DMS153 (cell line): ENCODE data around the gene NXN.
"Not testable (repeated sequence)": the region's sequence is repeated elsewhere in the genome, so short reads cannot be mapped to it uniquely, and the experiment has no call there.

Experiments
- DNase-seq: peaks from one replicate; lab custom pipeline; 2025; lab: John Stamatoyannopoulos, UW

The NXN gene

DNA sequence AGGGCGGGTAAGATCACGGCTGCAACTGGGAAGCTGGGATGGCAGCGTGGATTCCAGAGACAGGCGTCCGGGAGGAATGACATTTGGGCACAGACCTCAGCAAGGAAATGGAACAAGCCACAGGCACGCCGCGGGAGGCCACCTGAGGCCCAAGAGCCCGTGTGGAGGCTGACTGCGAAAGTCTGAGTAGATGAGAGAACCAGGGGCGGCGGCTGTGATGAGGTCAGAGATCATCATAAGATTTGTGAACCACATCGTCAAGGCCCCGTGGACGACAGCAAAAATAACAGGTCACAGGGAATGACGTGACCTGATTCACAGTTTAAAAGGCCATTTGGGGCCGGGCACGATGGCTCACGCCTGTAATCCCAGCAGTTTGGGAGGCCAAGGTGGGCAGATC is 149.2 kb downstream of the NXN start:
- DNase-seq: no peak

DNA sequence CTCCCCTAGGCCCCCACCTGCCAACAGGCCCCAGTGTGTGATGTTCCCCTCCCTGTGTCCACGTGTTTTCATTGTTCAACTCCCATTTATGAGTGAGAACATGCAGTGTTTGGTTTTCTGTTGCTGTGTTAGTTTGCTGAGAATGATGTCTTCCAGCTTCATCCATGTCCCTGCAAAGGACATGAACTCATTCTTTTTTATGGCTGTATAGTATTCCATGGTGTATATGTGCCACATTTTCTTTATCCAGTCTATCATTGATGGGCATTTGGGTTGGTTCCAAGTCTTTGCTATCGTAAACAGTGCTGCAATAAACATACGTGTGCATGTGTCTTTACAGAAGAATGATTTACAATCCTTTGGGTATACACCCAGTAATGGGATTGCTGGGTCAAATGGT is 150.0 kb downstream of the NXN start:
- DNase-seq: not testable (repeated sequence)

DNA sequence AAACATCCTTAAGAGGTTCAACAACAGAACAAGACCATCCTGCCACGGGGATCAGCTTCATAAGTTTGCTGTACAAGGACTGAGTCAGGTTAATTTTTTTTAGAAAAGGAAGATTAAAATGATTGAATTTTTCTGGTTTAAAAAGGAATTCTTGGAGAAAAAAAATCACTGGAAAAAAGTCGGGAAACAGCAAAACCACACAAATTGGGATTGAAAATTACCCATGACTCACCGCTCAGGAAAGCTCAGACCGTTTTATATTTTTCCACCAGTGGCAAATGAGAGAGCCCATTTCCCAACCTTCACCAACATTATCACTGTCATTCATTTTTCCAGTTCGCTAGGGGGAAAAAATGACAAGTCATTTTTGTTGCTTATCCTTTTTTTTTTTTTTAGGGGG is 150.8 kb downstream of the NXN start:
- DNase-seq: no peak

DNA sequence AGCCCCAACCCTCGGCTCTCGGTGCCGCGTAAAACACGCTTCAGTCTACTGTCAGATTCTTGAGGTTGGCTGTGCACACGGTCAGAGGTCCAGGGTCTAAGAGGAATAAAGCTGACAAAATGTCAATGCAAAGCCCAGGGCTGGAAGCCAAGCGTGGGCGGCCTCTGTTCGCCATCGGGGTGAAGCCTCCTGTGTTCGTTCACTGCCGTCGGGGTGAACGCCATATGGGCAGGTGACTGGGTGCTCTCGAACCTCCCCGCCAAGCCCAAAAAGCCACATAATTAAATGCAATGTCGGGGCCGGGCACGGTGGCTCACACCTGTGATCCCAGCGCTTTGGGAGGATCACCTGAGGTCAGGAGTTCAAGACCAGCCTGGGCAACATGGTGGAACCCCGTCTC is 152.8 kb downstream of the NXN start:
- no peak for DNase-seq

DNA sequence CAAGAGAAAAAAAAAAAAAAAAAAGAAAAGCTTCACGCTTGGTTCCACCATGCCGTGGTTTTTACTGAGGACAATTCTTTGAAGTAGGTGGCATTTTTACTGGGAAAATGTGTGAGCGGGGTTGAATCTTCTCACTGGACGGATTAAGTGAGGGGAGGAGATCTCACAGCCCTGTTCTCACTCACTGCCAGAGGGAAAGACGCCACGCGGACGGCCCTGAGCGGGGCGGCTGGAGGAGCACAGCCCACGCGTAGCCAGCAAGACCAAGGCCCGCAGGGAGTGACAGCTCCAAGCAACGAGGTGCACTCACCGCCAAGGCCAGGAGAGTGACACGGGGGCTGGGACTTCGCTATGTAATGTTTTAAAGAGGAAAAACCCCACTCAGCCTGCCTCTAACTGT is 154.4 kb downstream of the NXN start:
- no peak for DNase-seq

DNA sequence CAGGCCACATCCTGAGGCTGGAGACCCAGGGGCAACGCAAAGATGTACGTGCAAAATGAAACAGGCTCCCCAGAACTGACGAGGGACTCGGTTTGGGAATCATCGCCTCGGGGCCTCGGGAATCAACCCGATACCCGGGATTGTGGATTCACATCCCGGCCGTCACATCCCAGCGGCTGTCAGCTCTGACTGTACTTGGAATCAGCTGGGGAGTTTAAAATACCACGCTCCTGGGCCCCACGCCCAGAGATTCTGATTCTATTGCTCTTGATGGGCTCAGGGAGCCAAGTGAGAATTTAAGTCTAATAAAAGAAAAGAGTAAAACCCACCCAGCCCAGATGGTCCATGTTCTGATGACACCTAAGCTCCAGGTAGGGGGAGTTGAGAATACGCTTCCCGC is 155.2 kb downstream of the NXN start:
- DNase-seq: no peak

DNA sequence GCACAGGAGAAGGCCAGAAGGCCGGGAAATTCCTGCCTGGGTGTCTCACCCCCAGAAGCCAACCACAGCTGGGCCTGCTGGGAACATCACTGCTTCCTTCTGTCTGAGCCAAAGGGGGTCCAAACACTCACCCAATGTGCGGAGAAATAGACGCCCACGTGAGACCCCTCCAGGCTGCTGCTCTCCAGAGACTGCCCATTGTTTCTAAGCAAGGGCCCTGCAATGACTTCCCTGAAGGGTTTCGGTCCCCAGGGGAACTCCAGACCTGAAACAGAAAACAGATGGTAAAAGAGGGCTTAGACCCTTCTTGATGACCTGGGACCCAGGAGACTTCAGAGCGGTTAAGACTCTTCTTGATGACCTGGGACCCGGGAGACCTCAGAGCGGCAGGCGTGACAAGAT is 156.1 kb downstream of the NXN start:
- no peak for DNase-seq

DNA sequence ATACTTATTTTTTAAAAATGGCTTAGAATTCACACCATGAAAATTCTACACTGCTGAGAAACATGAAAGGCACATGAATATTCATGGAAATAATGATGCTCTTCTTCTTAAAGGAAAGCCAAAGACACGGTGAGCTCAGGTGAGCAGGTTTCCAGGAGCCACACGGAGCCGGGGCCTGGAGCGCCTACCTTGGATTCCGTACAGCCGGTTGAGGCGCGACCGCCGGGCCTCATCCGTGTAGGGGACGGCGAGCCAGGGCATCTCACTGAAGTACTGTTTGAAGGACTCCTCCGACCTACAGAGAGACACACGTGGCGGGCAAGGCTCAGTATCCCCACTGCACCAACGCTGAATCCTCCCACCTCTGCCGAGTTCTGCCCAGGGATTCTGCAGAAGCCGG is 160.3 kb downstream of the NXN start:
- no peak for DNase-seq

DNA sequence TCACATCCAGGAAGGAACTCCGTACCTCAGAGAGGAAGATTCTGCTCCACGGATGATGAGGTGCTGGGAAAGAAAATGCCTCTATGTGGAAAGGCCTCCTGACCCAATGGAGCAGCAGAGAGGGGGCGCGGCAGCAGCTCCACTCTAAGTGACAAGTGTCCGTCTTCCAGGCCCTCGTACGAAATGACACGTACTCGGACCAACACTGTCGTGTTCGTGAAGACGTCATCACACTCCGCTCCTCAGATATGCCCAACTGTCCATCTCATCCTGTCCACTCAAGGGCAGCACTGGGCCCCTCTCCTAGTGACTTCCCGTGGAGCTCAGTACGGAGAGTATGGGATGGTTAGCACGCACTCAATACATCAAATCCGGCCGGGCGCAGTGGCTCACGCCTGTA is 165.2 kb downstream of the NXN start:
- DNase-seq: no peak

DNA sequence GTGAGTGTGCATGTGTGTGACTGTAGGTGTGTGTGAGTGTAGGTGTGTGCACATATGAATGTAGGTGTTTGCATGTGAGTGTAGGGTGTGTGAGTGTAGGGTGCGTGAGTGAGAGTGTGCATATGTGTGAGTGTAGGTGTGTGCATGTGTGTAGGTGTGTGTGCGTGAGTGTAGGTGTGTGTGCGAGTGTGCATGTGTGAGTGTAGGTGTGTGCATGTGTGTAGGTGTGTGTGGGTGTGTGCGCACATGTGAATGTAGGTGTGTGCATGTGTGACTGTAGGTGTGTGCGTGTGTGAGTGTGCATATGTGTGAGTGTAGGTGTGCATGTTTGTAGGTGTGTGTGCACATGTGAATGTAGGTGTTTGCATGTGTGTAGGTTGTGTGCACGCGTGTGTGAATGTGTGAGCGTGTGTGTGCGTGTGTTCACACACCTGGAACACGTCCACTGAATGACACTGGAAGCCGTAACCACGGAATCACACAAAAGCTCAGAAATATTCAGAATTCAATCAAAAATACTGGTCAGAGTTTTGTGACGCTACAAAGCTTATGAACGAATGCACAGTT is 166.9 kb downstream of the NXN start:
- DNase-seq: no peak

DNA sequence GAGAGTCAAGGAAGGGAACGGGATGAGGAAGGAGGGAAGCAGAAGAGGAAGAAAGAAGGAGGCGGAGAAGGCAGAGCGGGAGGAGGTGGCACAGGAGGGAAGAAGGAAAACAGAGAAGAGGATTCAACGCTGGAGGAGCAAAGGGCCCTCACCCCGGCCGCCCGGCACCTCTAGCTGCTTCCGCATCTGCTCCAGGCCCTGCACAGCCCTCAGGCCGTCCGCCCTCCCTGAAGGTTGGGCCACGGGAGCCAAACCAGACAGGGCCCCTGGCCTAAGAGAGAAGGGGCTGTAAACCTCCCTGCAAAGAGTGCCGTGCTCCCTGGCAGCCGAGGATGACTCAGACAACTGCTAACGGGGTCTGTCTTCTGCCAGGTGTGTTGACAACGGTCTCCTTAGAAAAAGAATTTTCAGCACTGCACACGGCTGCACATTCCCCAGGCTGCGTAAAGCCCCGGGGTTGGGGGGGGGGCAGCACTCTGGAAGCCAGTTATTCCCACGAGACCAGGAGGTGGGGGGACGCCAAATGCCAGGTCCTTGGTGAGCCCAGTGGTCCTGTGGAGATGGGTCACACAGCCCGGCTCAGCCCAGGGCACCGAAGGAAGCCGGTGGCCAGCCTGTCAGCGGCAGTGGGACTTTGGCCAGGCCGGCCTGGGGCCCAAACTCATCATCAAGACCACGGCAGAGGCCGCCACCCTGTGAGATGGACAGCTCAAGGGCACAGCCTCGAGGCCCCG is 168.4 kb downstream of the NXN start:
- no peak for DNase-seq

DNA sequence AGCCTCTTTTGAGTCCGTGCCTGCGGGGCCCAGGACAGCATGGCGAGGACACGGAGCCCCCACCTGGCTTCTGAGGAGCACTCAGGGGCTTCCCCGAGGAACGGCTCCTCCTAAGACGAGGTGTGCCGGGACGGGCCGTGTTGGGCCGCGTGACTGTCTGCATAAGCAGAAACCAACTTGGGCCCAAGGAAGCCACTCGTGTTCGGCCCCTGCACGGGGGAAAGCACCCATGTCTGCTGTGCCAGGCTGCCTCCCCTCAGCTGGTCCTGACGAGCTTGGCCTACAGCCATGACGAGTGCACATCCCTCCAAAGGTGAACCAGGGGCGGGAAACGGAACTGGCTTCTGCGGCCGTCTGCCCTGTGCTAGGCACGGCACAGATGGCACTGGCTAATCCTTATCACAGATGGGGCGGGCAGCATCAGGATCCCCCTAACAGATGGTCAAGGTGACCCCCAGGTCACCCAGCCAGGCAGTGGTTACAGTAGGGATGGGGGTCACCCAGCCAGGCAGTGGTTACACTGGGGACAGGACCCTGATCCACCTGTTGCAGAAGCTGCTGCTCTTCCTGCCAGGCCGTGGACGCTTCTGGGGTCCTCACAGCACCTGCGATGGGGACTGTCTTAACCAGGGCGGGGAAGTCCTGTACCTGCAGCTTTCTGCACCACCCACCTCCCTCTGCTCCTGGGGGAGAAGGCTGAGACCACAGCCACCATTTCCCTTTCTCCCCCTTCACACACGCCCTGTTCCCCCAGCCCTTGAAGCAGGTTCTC is 171.9 kb downstream of the NXN start:
- no peak for DNase-seq

DNA sequence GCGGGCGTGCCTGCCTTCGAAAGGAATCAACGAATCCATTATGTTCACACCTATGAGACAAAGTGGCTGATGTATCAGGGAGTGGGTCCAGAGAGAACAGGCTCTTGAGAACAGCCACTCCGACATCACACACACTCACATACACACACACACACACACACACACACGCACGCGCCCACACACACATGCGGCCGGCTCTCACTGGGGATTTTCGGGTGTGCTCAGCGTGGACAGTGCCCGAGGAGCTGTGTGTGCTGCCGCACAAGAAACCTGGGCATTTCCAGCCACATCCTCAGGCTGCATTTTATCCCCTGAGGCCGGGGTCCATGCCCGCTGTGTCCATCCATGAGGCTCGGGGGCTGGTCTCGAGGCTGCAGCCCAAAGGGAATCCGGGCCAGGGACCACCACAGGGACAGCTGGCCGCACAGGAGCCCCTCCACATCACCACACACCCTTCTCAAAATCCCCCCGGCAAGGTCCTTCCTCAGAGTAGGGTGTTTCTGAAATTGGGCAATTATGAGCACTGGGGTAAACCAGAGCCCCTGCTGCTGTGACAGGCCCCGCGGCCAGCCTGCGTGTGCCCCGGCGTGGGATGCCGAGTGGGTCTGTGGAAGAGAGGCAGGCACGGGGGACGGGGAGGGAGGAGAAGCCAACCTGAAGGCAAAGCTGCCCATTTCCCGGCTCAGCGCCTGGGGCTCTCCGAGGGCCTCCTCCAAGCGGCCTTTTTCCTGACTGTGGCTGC is 172.6 kb downstream of the NXN start:
- no peak for DNase-seq

DNA sequence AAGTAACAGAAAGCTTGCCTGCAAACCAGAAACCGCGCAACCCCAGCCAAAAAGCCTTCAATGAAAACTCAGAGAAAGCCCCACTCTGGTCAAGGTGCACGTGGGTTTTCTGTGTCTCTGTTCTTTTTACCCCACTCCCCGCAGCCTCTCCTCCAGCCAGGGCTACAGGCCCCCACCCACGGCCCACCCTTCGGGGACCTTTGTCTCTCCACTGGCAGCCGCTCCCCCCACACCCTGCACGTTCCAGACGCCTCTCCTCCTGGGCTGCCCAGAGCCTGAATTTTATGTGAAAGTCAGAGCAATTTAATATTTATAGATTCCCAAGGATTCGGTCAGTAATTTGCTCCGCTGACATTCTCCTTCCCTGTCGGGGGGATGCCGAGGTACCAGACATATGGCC is 173.2 kb downstream of the NXN start:
- no peak for DNase-seq

DNA sequence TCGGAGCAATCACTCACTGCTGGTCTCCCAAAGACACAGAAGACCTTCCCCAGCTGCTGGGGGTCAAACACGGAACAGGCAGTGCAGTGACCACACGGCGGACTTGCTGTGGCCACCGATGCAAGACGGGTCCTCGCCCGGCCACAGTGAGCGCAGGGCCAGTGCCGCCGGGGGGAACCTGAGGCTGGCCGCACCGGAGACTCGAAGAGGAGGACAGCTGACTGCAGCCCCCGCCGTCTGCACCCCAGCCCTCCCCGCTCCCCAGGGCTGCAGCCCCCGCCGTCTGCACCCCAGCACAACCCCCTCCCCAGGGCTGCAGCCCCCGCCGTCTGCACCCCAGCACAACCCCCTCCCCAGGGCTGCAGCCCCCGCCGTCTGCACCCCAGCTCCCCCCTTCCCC is 173.7 kb downstream of the NXN start:
- DNase-seq: not testable (repeated sequence)

DNA sequence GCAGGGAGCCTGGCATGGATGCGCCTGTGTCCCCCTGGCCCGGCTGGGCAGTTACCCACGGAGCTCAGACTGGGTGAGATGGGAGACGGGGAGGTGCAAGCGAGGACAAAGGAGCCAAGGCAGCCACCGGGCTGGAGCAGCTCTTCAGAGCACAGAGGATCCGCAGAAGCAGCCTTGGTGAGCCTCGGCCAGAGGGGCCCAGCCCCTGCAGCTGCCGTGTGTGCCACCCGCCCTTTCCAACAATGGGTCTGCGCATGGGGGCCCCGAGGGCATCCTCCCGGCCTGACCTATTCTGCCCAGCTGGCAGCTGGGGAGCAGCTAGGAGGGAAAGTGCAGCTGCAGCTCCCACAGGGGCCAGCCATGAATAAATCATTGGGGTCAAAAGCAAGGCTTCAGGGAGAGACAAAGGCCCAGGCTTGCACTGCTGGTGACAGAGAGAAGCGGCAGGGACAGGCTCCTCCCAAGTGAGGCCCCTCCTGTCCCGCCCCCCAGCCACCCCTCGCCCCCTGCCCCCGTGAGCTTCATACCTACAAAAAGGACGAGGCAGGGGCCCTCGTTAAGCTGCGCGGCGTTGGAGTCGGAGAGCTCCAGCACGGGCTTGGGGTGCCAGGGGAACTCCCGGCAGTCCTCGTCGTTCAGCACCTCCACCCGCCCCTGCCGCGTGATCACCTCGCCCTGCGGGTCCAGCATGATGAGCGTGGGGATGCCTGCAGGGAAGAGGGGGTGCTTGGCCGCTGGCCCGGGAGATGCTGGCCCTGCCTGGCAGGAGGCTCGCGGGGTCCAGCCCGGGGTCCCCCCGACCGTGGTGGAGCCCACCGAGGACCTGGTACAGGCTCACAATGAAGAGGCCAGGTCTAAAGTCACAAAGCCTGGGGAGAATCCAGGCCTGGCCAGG is 174.8 kb downstream of the NXN start:
- no peak for DNase-seq

DNA sequence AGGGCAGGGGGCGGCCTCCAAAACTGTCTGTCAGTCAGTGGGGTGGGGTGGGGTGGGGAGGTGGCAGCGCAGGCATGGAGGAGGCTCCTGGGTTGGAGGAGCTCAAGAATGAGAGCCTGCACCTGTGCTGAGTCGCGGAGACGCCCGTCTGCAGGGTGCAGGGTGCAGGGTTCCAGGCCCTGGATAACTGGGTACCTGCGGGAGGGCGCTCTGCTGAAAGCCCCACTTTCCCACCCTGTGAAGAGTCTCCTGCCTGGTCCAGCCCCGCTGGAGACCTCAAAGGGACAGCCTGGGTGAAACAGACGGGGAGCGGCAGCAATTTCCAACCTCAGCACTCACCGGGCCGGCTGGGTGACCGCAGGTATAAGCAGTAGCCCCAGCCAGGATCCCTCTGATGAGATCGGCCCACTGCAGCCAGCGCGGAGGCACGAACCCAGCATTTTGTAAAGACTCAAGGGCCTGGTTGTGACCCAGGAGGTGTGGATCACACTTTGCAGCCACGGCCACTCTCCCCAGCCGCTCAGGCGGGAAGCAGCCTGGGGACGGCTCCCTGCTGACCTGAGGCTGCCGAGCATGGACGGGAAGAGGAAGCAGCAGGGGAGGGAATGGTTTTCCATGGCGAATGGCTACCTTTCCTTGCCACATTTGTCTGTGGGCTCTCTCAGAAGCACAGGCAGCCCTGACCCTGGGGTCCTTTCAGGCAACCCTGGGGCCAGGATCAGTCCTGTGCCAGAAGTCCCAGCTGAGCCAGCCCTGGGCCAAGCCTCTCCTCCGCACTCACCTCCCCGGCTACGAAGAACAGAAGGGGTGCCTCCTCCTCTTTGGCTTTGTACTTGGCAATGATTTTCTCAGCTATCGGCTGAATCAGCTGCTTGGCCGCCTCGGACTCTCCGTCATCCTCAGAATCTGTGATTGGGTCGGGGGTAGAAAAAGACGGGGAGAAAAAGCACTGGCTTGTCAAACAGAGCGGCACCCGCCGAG is 176.4 kb downstream of the NXN start:
- no peak for DNase-seq

DNA sequence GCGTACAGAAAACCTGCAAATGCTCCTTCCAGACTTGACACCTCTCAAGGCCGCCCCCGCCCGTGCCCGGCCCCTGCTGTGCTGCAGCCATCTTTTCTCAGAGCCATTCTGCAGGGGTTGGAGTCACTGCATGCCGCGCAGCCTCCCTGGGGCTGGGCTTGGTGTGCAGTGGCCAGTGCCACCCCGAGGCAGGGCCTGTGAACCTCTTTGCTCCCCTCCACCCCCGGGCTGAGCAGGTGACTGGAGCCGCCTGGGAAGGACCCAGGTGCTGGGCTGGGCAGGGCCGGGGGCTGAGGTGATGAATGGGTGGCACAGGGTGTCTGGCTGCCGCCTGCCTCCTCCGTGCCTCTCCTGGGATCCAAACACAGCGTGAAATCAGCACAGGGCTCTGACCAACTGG is 177.1 kb downstream of the NXN start:
- DNase-seq: no peak

DNA sequence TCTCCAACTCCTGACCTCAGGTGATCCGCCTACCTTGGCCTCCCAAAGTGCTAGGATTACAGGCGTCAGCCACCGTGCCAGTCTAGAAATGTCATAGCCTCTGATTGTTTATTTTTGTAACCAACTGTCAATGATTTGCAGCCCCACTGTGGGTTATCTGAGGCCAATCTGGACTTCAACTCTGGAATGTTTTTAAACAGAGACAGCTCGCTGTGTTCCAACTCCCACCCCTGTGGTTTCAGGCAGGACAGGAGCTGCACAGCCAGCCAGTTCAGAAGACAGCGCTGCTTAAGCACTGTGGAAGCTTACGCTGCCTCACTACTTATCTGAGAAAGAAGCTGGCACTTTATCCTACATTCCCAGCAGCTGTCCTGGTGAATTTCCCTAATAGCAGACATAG is 177.9 kb downstream of the NXN start:
- no peak for DNase-seq

DNA sequence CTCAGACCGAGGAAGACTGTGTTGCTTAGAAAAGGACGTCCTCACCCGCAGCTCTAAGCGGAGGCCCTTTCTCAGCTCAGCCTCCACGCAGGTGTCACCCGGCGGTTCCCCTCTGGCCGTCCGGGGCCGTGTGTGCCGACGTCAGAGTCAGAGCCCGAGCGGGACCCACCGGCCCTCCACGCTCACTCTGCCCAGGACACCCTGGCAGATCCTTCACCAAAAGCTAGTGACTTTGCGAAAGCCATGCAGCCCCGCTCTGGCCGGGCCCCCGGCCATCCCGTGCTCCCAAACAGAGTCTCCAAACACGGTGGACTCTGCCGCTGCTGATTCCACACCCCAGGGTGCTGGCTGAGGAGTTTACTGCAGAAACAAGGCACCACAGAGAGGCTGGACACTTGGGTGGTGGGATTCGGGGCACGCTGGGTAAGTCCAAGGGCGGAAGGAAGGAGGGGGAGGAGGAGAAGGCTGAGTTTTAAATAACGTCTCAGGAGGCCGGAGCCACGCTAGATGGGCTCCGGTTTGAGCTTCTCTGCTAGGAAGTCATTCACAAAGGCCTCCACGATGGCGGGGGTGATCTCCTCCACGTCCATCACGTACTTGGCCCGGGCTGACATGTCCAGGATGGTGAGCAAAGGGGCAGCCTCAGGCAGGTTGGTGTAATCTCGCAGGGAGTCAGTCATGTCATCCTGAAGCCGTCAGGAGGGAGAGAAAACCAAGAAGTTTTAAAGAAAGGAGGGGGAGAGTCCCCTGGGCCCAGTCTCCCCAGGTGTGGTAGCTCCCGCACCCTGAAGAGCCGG is 178.9 kb downstream of the NXN start:
- DNase-seq: no peak
